Neural progenitor cell (in vitro differentiated cells): ENCODE results near the gene THSD4. TPM values are rescaled to one million over a fixed set of nuclear protein-coding genes. Genes with fewer than 3 reads are reported as not detected.

Experiments
- DNase-seq: peaks from one replicate; pipeline ENCODE4 v3.0.0-alpha.2; 2016; ENCODE audit warnings: low spot score
- H2AFZ ChIP-seq: fragments of 200-600 bp; sonication (generic); replicated peaks from 2 replicates; pipeline ENCODE4 v1.6.1; 2016; ENCODE audit warnings: antibody characterized with exemption
- H3F3A ChIP-seq: fragments of 200-600 bp; sonication (generic); 2 replicates; pipeline ENCODE4 v1.6.1; 2016; ENCODE audit warnings: antibody characterized with exemption, low read depth
- H3K27ac ChIP-seq: fragments of 200-600 bp; sonication (generic); 2 replicates; pipeline ENCODE4 v1.5.1; 2016; ENCODE audit warnings: mild to moderate bottlenecking
- H3K27me3 ChIP-seq: fragments of 200-600 bp; sonication (generic); 2 replicates; pipeline ENCODE4 v1.6.1; 2016; ENCODE audit warnings: mild to moderate bottlenecking, moderate library complexity
- H3K36me3 ChIP-seq: fragments of 200-600 bp; sonication (generic); 2 replicates; pipeline ENCODE4 v1.5.1; 2016
- H3K4me1 ChIP-seq: fragments of 200-600 bp; sonication (generic); 2 replicates; pipeline ENCODE4 v1.6.1; 2016; ENCODE audit warnings: mixed run types
- H3K4me2 ChIP-seq: fragments of 200-600 bp; sonication (generic); 2 replicates; pipeline ENCODE4 v1.6.1; 2016
- H3K4me3 ChIP-seq: fragments of 200-600 bp; sonication (generic); 2 replicates; pipeline ENCODE4 v1.5.1; 2016
- H3K79me2 ChIP-seq: fragments of 200-600 bp; sonication (generic); 2 replicates; pipeline ENCODE4 v1.6.1; 2016; ENCODE audit warnings: low read depth
- H3K9ac ChIP-seq: fragments of 200-600 bp; sonication (generic); 2 replicates; pipeline ENCODE4 v1.6.1; 2016
- H3K9me3 ChIP-seq: fragments of 200-600 bp; sonication (generic); 2 replicates; pipeline ENCODE4 v1.5.1; 2016; ENCODE audit warnings: low read depth
- H4K20me1 ChIP-seq: fragments of 200-600 bp; sonication (generic); 2 replicates; pipeline ENCODE4 v1.6.1; 2016; ENCODE audit warnings: low read depth
- H3K27ac Mint-ChIP-seq: 3 replicates; pipeline ENCODE4 v1.8.0; 2021; ENCODE audit warnings: mixed read lengths
- H3K27me3 Mint-ChIP-seq: 2 replicates; pipeline ENCODE4 v1.8.0; 2022; ENCODE audit warnings: low read depth, mild to moderate bottlenecking, inconsistent platforms, moderate library complexity, mixed read lengths; ENCODE audit not compliant: insufficient read depth
- H3K36me3 Mint-ChIP-seq: 3 replicates; pipeline ENCODE4 v1.8.0; 2021; ENCODE audit warnings: mixed read lengths
- H3K4me1 Mint-ChIP-seq: 3 replicates; pipeline ENCODE4 v1.8.0; 2021; ENCODE audit warnings: mixed read lengths
- H3K4me3 Mint-ChIP-seq: 3 replicates; pipeline ENCODE4 v1.8.0; 2021; ENCODE audit warnings: mild to moderate bottlenecking, moderate library complexity, mixed read lengths
- H3K9me3 Mint-ChIP-seq: 3 replicates; pipeline ENCODE4 v1.8.0; 2020; ENCODE audit warnings: mixed read lengths
- CTCF ChIP-seq: fragments of 200-600 bp; sonication (generic); IDR thresholded peaks from 2 replicates; pipeline ENCODE4 v1.5.1; 2017; ENCODE audit warnings: antibody characterized with exemption, mild to moderate bottlenecking
- EZH2 ChIP-seq: fragments of 200-600 bp; sonication (generic); IDR thresholded peaks from 2 replicates; pipeline ENCODE4 v1.6.1; 2017; ENCODE audit warnings: antibody characterized with exemption, mild to moderate bottlenecking, moderate library complexity
- EZH2phosphoT487 ChIP-seq: fragments of 200-600 bp; sonication (generic); IDR thresholded peaks from 2 replicates; pipeline ENCODE4 v1.6.1; 2017; ENCODE audit warnings: antibody characterized with exemption
- total RNA-seq: library from RNA; depleted of rRNA; stranded (reverse); fragments of >200 nt; gene quantifications from 2 replicates; pipeline ENCODE4 v1.2.3, GENCODE V29; 2015; ENCODE audit warnings: low replicate concordance

The THSD4 gene
- total RNA-seq, 1 donor from 2014 or later = 2.4 TPM

DNA sequence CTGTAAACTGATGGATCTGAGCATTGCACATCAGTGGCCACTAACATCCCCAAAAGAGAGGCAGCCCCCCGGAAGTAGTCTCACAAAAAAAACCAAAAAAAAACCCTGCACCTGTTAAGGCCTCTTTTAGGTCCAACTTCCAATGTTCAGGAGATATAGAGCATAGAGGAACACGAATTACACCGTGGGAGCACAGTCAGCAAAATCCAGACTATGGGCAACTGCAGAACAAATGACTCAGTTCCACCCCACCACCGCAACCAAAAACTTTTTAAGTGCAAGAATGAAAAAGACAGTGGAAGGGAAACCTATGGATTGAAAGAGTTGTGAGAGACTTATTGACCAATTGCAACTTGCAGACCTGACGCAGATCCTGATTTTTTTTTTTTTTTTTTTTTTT lies 652.9 kb downstream of the THSD4 start:
- Mint-ChIP-seq H3K4me1 (peaks cover 2% of the 10 kb centered on the region), H3K9me3 (peaks cover 14% of the 10 kb centered on the region), H3K36me3 (peaks cover 5% of the 10 kb centered on the region), H3K27ac (no peak overlapping the region), H3K4me3 (no peak overlapping the region), H3K27me3 (peaks cover 3% of the 10 kb centered on the region)
- Histone ChIP-seq H2AFZ (no peak overlapping the region), H3K27ac (no peak overlapping the region), H4K20me1 (no peaks in the 10 kb centered on the region), H3K27me3 (no peaks in the 10 kb centered on the region), H3K4me3 (no peak overlapping the region), H3K9me3 (no peaks in the 10 kb centered on the region), H3K4me1 (no peaks in the 10 kb centered on the region), H3K79me2 (no peaks in the 10 kb centered on the region), H3K4me2 (no peak overlapping the region), H3K9ac (no peak overlapping the region), H3F3A (no peaks in the 10 kb centered on the region), H3K36me3 (no peaks in the 10 kb centered on the region)
- no peak for TF ChIP-seq EZH2
- no peak for DNase-seq

- peaks cover 7% of the 10 kb centered on the region for H3K9me3 Mint-ChIP-seq
- H3K4me3 Mint-ChIP-seq = no peak overlapping the region
- H3K9me3 ChIP-seq = no peaks in the 10 kb centered on the region
- H3K27ac Mint-ChIP-seq = no peak overlapping the region
- H3K4me3 ChIP-seq = no peak overlapping the region
- H3K36me3 ChIP-seq = no peaks in the 10 kb centered on the region
- H3F3A ChIP-seq = no peaks in the 10 kb centered on the region
- peaks cover under 1% of the 10 kb centered on the region for H3K36me3 Mint-ChIP-seq
- no peak overlapping the region for H3K9ac ChIP-seq
- no peak overlapping the region for H2AFZ ChIP-seq
- no peak overlapping the region for H3K27ac ChIP-seq
- no peaks in the 10 kb centered on the region for H3K79me2 ChIP-seq
- no peak overlapping the region for H3K4me2 ChIP-seq
- H3K27me3 Mint-ChIP-seq = peaks cover 2% of the 10 kb centered on the region
- peaks cover 1% of the 10 kb centered on the region for H3K4me1 Mint-ChIP-seq
- H4K20me1 ChIP-seq = no peaks in the 10 kb centered on the region
- no peaks in the 10 kb centered on the region for H3K4me1 ChIP-seq
- TF ChIP-seq CTCF = no peak
- DNase-seq = no peak
- no peaks in the 10 kb centered on the region for H3K27me3 ChIP-seq
Measured at GRCh38 chr15:71773206-71773859, 658.1 kb downstream of the THSD4 start.

DNA sequence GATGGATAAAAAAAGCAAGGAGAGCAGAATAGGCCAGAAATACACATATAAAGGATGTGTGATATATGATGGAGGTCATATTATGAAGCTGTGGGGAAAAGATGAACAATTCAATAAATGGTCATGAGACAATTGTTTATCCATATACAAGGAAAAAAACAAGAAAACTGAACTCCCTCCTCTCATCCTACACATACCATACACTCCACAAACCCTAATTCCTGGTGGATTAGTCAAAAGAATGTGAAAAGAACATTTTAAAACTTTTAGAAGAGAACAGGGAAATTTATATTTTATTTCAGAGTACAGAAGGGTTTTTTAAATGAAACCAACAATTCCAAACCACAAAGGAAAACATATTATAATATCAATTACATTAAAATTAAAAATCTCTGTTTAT lies 660.6 kb downstream of the THSD4 start:
- no peak overlapping the region for H3K4me3 ChIP-seq
- Mint-ChIP-seq H3K4me1 (peaks cover 14% of the 10 kb centered on the region), H3K4me3 (no peak overlapping the region), H3K36me3 (no peaks in the 10 kb centered on the region), H3K9me3 (peaks cover 5% of the 10 kb centered on the region), H3K27ac (no peak overlapping the region), H3K27me3 (peaks cover 2% of the 10 kb centered on the region)
- H4K20me1 ChIP-seq = no peaks in the 10 kb centered on the region
- no peak overlapping the region for H3K9ac ChIP-seq
- no peak overlapping the region for H2AFZ ChIP-seq
- DNase-seq = no peak
- H3K36me3 ChIP-seq = no peaks in the 10 kb centered on the region
- H3K27me3 ChIP-seq = no peaks in the 10 kb centered on the region
- H3K27ac ChIP-seq = no peak overlapping the region
- H3K4me1 ChIP-seq = peaks cover 9% of the 10 kb centered on the region
- TF ChIP-seq EZH2phosphoT487 = no peak
- no peak for TF ChIP-seq CTCF
- no peak for TF ChIP-seq EZH2
- H3F3A ChIP-seq = no peaks in the 10 kb centered on the region
- H3K4me2 ChIP-seq = no peak overlapping the region
- no peaks in the 10 kb centered on the region for H3K79me2 ChIP-seq
- H3K9me3 ChIP-seq = no peaks in the 10 kb centered on the region

- DNase-seq = no peak
- Histone ChIP-seq H3K9me3 (no peaks in the 10 kb centered on the region), H3K27ac (no peak overlapping the region), H2AFZ (no peak overlapping the region), H3K4me2 (no peak overlapping the region), H3F3A (no peaks in the 10 kb centered on the region), H4K20me1 (no peaks in the 10 kb centered on the region), H3K4me3 (no peak overlapping the region), H3K4me1 (peaks cover 9% of the 10 kb centered on the region), H3K79me2 (no peaks in the 10 kb centered on the region), H3K27me3 (no peaks in the 10 kb centered on the region), H3K9ac (no peak overlapping the region), H3K36me3 (no peaks in the 10 kb centered on the region)
- H3K4me1 Mint-ChIP-seq = peaks cover 14% of the 10 kb centered on the region
- TF ChIP-seq CTCF = no peak
- TF ChIP-seq EZH2 = no peak
- no peak for TF ChIP-seq EZH2phosphoT487
- no peak overlapping the region for H3K27ac Mint-ChIP-seq
- H3K27me3 Mint-ChIP-seq = peaks cover 2% of the 10 kb centered on the region
- peaks cover 4% of the 10 kb centered on the region for H3K9me3 Mint-ChIP-seq
- no peaks in the 10 kb centered on the region for H3K36me3 Mint-ChIP-seq
- no peak overlapping the region for H3K4me3 Mint-ChIP-seq
Measured at GRCh38 chr15:71776304-71776703, 661.0 kb downstream of the THSD4 start.
